Suprapubic skin (tissue), 4 donors: ENCODE data around the gene KCNK6. TPM values are rescaled to one million over a fixed set of nuclear protein-coding genes. Genes with fewer than 3 reads are reported as not detected.

ENCODE experiments used
- DNase-seq, 2 donors: peaks; one replicate each; pipeline ENCODE4 v3.0.0-alpha.2; 2019; ENCODE audit warnings: low spot score in 2 of 2
- H3K27ac ChIP-seq: fragments of 200-600 bp; sonication (generic); one replicate; pipeline ENCODE4 v1.5.1; 2019
- H3K27me3 ChIP-seq: fragments of 200-600 bp; sonication (generic); one replicate; pipeline ENCODE4 v1.5.1; 2019
- H3K36me3 ChIP-seq: fragments of 200-600 bp; sonication (generic); one replicate; pipeline ENCODE4 v1.5.1; 2019
- H3K4me1 ChIP-seq: fragments of 200-600 bp; sonication (generic); one replicate; pipeline ENCODE4 v1.5.1; 2019
- H3K4me3 ChIP-seq: fragments of 200-600 bp; sonication (generic); one replicate; pipeline ENCODE4 v1.5.1; 2019; ENCODE audit warnings: mild to moderate bottlenecking
- H3K9me3 ChIP-seq: fragments of 200-600 bp; sonication (generic); one replicate; pipeline ENCODE4 v1.5.1; 2019
- CTCF ChIP-seq, 2 donors: fragments of 200-600 bp in 1 of 2; fragments of 450-650 bp in 1 of 2; sonication (generic) in 1 of 2; IDR thresholded peaks; one replicate each; pipeline ENCODE4 v1.5.1; 2016 to 2019; ENCODE audit warnings: antibody characterized with exemption in 2 of 2, mild to moderate bottlenecking in 1 of 2, moderate library complexity in 1 of 2
- EP300 ChIP-seq: sonication (generic); formaldehyde crosslinking; IDR thresholded peaks from one replicate; pipeline ENCODE4 v1.6.1; 2017; ENCODE audit warnings: antibody characterized with exemption
- POLR2A ChIP-seq, 2 donors: fragments of 450-650 bp; IDR thresholded peaks; one replicate each; pipeline ENCODE4 v1.6.1; 2017; ENCODE audit warnings: antibody characterized with exemption in 2 of 2, mild to moderate bottlenecking in 2 of 2, moderate library complexity in 2 of 2
- POLR2AphosphoS5 ChIP-seq, 3 donors: sonication (generic); formaldehyde crosslinking; IDR thresholded peaks; one replicate each; pipeline ENCODE4 v1.6.1; 2017; ENCODE audit warnings: antibody characterized with exemption in 3 of 3
- WGBS: methylation state at CpG from one replicate; pipeline ENCODE4 v1.1.5; 2018; 5-methylcytosine and 5-hydroxymethylcytosine counted together
- total RNA-seq, 4 donors: library from RNA; depleted of rRNA; stranded (reverse); fragments of >200 nt; gene quantifications; one replicate each; pipeline ENCODE4 v1.1.0, GENCODE V29; 2016

The KCNK6 gene
- total RNA-seq, 4 donors from 2014 or later, result 18.6 to 27.4 (median 22.8) TPM

- no peak for TF ChIP-seq POLR2A (IDR thresholded peaks at IDR 0.05)
- TF ChIP-seq EP300, result no peak
- no peak for TF ChIP-seq CTCF (IDR thresholded peaks at IDR 0.05)
- TF ChIP-seq POLR2AphosphoS5 (IDR thresholded peaks at IDR 0.05), result no peak
- no peak overlapping the region for H3K4me3 ChIP-seq
- 95% methylated on average over 3 of the region's 3 CpGs for WGBS
Observed at GRCh38 chr19:38306236-38306635, 13.4 kb upstream of the KCNK6 start.

GRCh38 chr19:38307076-38307475, 12.6 kb upstream of the KCNK6 start:
- H3K36me3 ChIP-seq, result peaks cover 29% of the 10 kb centered on the region
- H3K4me3 ChIP-seq, result no peak overlapping the region
- peaks cover 21% of the 10 kb centered on the region for H3K4me1 ChIP-seq
- no peaks in the 10 kb centered on the region for H3K27me3 ChIP-seq
- no peak for DNase-seq
- no peak overlapping the region for H3K27ac ChIP-seq
- no peaks in the 10 kb centered on the region for H3K9me3 ChIP-seq
- WGBS, result 92% methylated on average over 4 of the region's 4 CpGs
- TF ChIP-seq POLR2AphosphoS5 (IDR thresholded peaks at IDR 0.05) (no peak), CTCF (IDR thresholded peaks at IDR 0.05) (no peak), EP300 (no peak), POLR2A (IDR thresholded peaks at IDR 0.05) (no peak)

More at GRCh38 chr19:38306236-38306635, 13.4 kb upstream of the KCNK6 start:
- no peaks in the 10 kb centered on the region for H3K27me3 ChIP-seq
- no peaks in the 10 kb centered on the region for H3K9me3 ChIP-seq
- peaks cover 22% of the 10 kb centered on the region for H3K4me1 ChIP-seq
- H3K36me3 ChIP-seq, result peaks cover 29% of the 10 kb centered on the region
- no peak for DNase-seq
- no peak overlapping the region for H3K27ac ChIP-seq

GRCh38 chr19:38307597-38307996, 12.0 kb upstream of the KCNK6 start:
- Histone ChIP-seq H3K4me1 (peaks cover 21% of the 10 kb centered on the region), H3K4me3 (no peak overlapping the region), H3K27ac (no peak overlapping the region), H3K27me3 (no peaks in the 10 kb centered on the region), H3K36me3 (peaks cover 29% of the 10 kb centered on the region), H3K9me3 (no peaks in the 10 kb centered on the region)
- 98% methylated on average over 4 of the region's 8 CpGs for WGBS
- no peak for DNase-seq
- TF ChIP-seq POLR2AphosphoS5 (IDR thresholded peaks at IDR 0.05), result no peak
- TF ChIP-seq POLR2A (IDR thresholded peaks at IDR 0.05), result no peak
- TF ChIP-seq EP300, result no peak
- no peak for TF ChIP-seq CTCF (IDR thresholded peaks at IDR 0.05)

GRCh38 chr19:38308006-38308766, 11.5 kb upstream of the KCNK6 start:
- Histone ChIP-seq H3K27me3 (no peaks in the 10 kb centered on the region), H3K27ac (no peak overlapping the region), H3K36me3 (peaks cover 29% of the 10 kb centered on the region), H3K4me3 (no peak overlapping the region), H3K4me1 (peaks cover 21% of the 10 kb centered on the region), H3K9me3 (no peaks in the 10 kb centered on the region)
- no peak for DNase-seq
- WGBS, result 75% methylated on average over 12 of the region's 12 CpGs
- TF ChIP-seq POLR2AphosphoS5 (IDR thresholded peaks at IDR 0.05) (no peak), EP300 (no peak), POLR2A (IDR thresholded peaks at IDR 0.05) (no peak), CTCF (IDR thresholded peaks at IDR 0.05) (no peak)

- Histone ChIP-seq H3K4me3 (no peak overlapping the region), H3K27ac (no peak overlapping the region), H3K4me1 (peaks cover 15% of the 10 kb centered on the region), H3K9me3 (no peaks in the 10 kb centered on the region), H3K27me3 (no peaks in the 10 kb centered on the region), H3K36me3 (peaks cover 29% of the 10 kb centered on the region)
- 92% methylated on average over 15 of the region's 24 CpGs for WGBS
- no peak for TF ChIP-seq POLR2AphosphoS5 (IDR thresholded peaks at IDR 0.05)
- no peak for TF ChIP-seq CTCF (IDR thresholded peaks at IDR 0.05)
- no peak for TF ChIP-seq POLR2A (IDR thresholded peaks at IDR 0.05)
- no peak for TF ChIP-seq EP300
- no peak for DNase-seq
Observed at GRCh38 chr19:38308926-38309614, 10.6 kb upstream of the KCNK6 start.
